K562 (cell line): ENCODE data around the gene KPNA4. TPM values are rescaled to one million over a fixed set of nuclear protein-coding genes. Genes with fewer than 3 reads are reported as not detected.

ENCODE experiments used
- ARID1B ChIP-seq: fragments of 450-650 bp; IDR thresholded peaks from 2 replicates; pipeline ENCODE4 v1.6.1; 2016; ENCODE audit warnings: antibody characterized with exemption, mild to moderate bottlenecking, inconsistent platforms
- ATF1 ChIP-seq, 2 experiments: fragments of 450-650 bp in 1 of 2; IDR thresholded peaks; 2 replicates each; pipeline ENCODE4 v1.6.1; 2016; ENCODE audit warnings: missing compliant biosample characterization in 1 of 2, missing genetic modification characterization in 1 of 2
- CREB5 ChIP-seq: fragments of 250-450 bp; sonication (Bioruptor Pico); IDR thresholded peaks from 2 replicates; pipeline ENCODE4 v1.5.0; 2020; ENCODE audit warnings: mild to moderate bottlenecking
- ETV1 ChIP-seq: fragments of 450-650 bp; conservative IDR thresholded peaks from 2 replicates; pipeline ENCODE4 v1.6.1; 2016; ENCODE audit warnings: missing genetic modification characterization, control low read depth, low read depth, missing compliant biosample characterization
- FIP1L1 ChIP-seq: fragments of 200-400 bp; formaldehyde crosslinking; IDR thresholded peaks from 2 replicates; pipeline ENCODE4 v1.6.1; 2018; ENCODE audit warnings: mild to moderate bottlenecking, low read depth, low read length; ENCODE audit not compliant: poor library complexity, severe bottlenecking
- HBP1 ChIP-seq: fragments of 450-650 bp; formaldehyde crosslinking; IDR thresholded peaks from 2 replicates; pipeline ENCODE4 v1.4.0; 2022; ENCODE audit warnings: missing genetic modification characterization
- KLF13 ChIP-seq: fragments of 450-650 bp; IDR thresholded peaks from 2 replicates; pipeline ENCODE4 v1.6.1; 2016; ENCODE audit warnings: missing genetic modification characterization, low read depth, mild to moderate bottlenecking, missing compliant biosample characterization, moderate library complexity, borderline replicate concordance
- NFE2L1 ChIP-seq: fragments of 450-650 bp; IDR thresholded peaks from 2 replicates; pipeline ENCODE4 v1.6.1; 2016; ENCODE audit warnings: missing genetic modification characterization, low read depth, mild to moderate bottlenecking, missing compliant biosample characterization, moderate library complexity, borderline replicate concordance
- NRF1 ChIP-seq, 2 experiments: fragments of 450-650 bp; IDR thresholded peaks in 1 of 2; conservative IDR thresholded peaks in 1 of 2; 2 replicates each; pipeline ENCODE4 v1.6.1; 2014; ENCODE audit warnings: mild to moderate bottlenecking in 2 of 2
- POU5F1 ChIP-seq: fragments of 150-350 bp; IDR thresholded peaks from 2 replicates; pipeline ENCODE4 v1.6.1; 2014; ENCODE audit warnings: borderline replicate concordance, low read length, low read depth, mild to moderate bottlenecking; ENCODE audit not compliant: partially characterized antibody
- SMAD2 ChIP-seq: fragments of 150-350 bp; IDR thresholded peaks from 2 replicates; pipeline ENCODE4 v1.6.1; 2014; ENCODE audit warnings: low read depth, mild to moderate bottlenecking, low read length
- THRAP3 ChIP-seq: fragments of 450-650 bp; IDR thresholded peaks from 2 replicates; pipeline ENCODE4 v1.6.1; 2016; ENCODE audit warnings: mild to moderate bottlenecking, inconsistent platforms, borderline replicate concordance
- YY1 ChIP-seq, 3 experiments: IDR thresholded peaks; 2 replicates each; pipeline ENCODE4 v1.6.1; 2011; ENCODE audit warnings: low read length in 2 of 3, mild to moderate bottlenecking in 2 of 3, moderate library complexity in 2 of 3, borderline replicate concordance in 1 of 3, control low read depth in 1 of 3, low read depth in 1 of 3; ENCODE audit not compliant: insufficient read depth in 3 of 3, insufficient replicate concordance in 2 of 3, control insufficient read depth in 1 of 3, insufficient read length in 1 of 3; ENCODE audit errors: extremely low read depth in 1 of 3
- ZNF717 ChIP-seq: fragments of 250-450 bp; sonication (Bioruptor Pico); IDR thresholded peaks from 2 replicates; pipeline ENCODE4 v1.5.0; 2021
- polyA plus RNA-seq, 8 experiments: library from polyadenylated mRNA; depleted of rRNA in 4 of 8; stranded (reverse) in 5 of 8; unstranded in 3 of 8; fragments of >200 nt; fragmentation: Nextera tagmentation in 2 of 8; fragmentation: Illumina TruSeq in 1 of 8; extraction: Ambion mirVana in 2 of 8; extraction: Trizol in 1 of 8; gene quantifications; 2 replicates each; pipeline versions ENCODE4 v1.2.1 to v1.2.3, GENCODE V29; 2011 to 2014; ENCODE audit warnings: inconsistent platforms in 1 of 8, missing spikeins in 1 of 8
- total RNA-seq, 7 experiments: library from RNA; depleted of rRNA in 6 of 7; stranded (reverse); fragments of >200 nt in 6 of 7; fragmentation: Illumina TruSeq in 2 of 7; extraction: Trizol in 2 of 7; gene quantifications; 2 replicates each; pipeline versions ENCODE4 v1.2.1 to v1.2.3, GENCODE V29; 2011 to 2021; ENCODE audit warnings: low replicate concordance in 1 of 7
- TF ChIP-seq, protein P1 (sequence below): sonication (generic); IDR thresholded peaks from 2 replicates; pipeline ENCODE4 v1.6.1; 2016
- TF ChIP-seq, protein P2 (sequence below), 2 experiments: fragments of 250-450 bp in 1 of 2; fragments of 450-650 bp in 1 of 2; sonication (Bioruptor Pico) in 1 of 2; IDR thresholded peaks; 2 replicates each; pipeline versions ENCODE4 v1.6.1 to v1.8.0; 2016 to 2021; ENCODE audit warnings: mild to moderate bottlenecking in 2 of 2, moderate library complexity in 2 of 2, missing compliant biosample characterization in 1 of 2, missing genetic modification characterization in 1 of 2

The KPNA4 gene
- total and polyA plus RNA-seq, 9 of the 15 experiments (the other 6 are each of a cell fraction or from before 2014, with no cell fraction given) = 13.9 to 66.6 (median 34.5) TPM

DNA sequence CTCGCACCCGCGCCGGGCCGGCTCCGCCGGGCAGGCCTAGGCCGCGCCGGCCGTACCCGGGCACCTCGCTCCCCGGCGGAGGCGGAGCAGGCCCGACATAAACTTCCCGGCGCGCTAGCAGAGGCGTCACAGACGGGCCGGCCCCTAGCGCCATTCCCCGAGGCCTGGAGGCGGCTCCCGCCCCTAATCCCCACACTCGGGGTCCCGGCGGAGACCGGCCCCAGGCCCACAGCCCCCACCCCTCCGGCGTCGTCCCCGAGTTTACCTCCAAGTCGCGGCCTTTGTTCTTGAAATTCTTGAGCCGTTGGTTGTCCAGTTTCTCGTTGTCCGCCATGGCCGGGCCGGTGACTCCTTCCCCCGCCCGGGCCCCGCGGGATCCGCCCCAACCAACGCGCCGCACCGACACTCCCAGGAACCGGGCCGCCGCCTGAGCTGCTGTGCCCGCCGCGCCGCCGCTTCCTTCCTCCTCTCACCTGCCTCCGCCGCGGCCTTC is 376 bp downstream of the KPNA4 start (continued):
- TF ChIP-seq CREB5 (no peak), NRF1 (conservative IDR thresholded peaks at IDR 0.05 in 1 of 2, IDR thresholded peaks at IDR 0.05 in 1 of 2) (no peak), FIP1L1 (no peak), NFE2L1 (tag) (no peak), ATF1 (CRISPR knock-in tag; IDR thresholded peaks at IDR 0.05) (peak; percentile 75), ATF1 (tag; IDR thresholded peaks at IDR 0.05) (peak; percentile 35), ETV1 (tag) (no peak), KLF13 (tag) (no peak), THRAP3 (no peak), ZNF717 (CRISPR knock-in tag) (no peak), SMAD2 (no peak), ARID1B (no peak), HBP1 (CRISPR knock-in tag) (no peak), YY1 (IDR thresholded peaks at IDR 0.05; ENCODE audit: borderline replicate concordance in 1 of 3, control insufficient read depth in 1 of 3, extremely low read depth in 1 of 3, insufficient read depth in 3 of 3, insufficient read length in 1 of 3, insufficient replicate concordance in 2 of 3, low read depth in 1 of 3, low read length in 2 of 3) (peak in 2 of 3 experiments; percentile 78 to 88), POU5F1 (no peak)
- TF ChIP-seq, protein P1, sequence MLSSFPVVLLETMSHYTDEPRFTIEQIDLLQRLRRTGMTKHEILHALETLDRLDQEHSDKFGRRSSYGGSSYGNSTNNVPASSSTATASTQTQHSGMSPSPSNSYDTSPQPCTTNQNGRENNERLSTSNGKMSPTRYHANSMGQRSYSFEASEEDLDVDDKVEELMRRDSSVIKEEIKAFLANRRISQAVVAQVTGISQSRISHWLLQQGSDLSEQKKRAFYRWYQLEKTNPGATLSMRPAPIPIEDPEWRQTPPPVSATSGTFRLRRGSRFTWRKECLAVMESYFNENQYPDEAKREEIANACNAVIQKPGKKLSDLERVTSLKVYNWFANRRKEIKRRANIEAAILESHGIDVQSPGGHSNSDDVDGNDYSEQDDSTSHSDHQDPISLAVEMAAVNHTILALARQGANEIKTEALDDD = no peak
- TF ChIP-seq, protein P2, sequence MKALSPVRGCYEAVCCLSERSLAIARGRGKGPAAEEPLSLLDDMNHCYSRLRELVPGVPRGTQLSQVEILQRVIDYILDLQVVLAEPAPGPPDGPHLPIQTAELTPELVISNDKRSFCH (CRISPR knock-in tag; IDR thresholded peaks at IDR 0.05) = no peak
- TF ChIP-seq, protein P2 (tag; IDR thresholded peaks at IDR 0.05) = no peak
